ENCODE data around the gene TRMT2A. TPM values are rescaled to one million over a fixed set of nuclear protein-coding genes. Genes with fewer than 3 reads are reported as not detected.
"Not testable (repeated sequence)": the region's sequence is repeated elsewhere in the genome, so short reads cannot be mapped to it uniquely, and the experiment has no call there.

Gene TRMT2A
- total RNA-seq, result 31.8 TPM

- H3K4me1 ChIP-seq (ENCODE audit: control insufficient read depth in 3 of 3, insufficient read depth in 3 of 3, low read length in 3 of 3), result peaks cover 29 to 59% (median 42%) of the 10 kb centered on the region in 3 donors
- H3K36me3 ChIP-seq (ENCODE audit: control insufficient read depth in 3 of 3, insufficient read depth in 3 of 3, low read length in 3 of 3), result peaks cover 46 to 52% (median 50%) of the 10 kb centered on the region in 3 donors
- peak within 1 kb of the TSS; percentile 90 to 96 (median 94) for H3K9ac ChIP-seq (ENCODE audit: low read depth in 1 of 3, low read length in 3 of 3)
- H3K9me3 ChIP-seq (ENCODE audit: control insufficient read depth in 3 of 3, low read length in 3 of 3), result no peaks in the 10 kb centered on the region
- peak within 1 kb of the TSS; percentile 86 to 98 (median 89) for H3K4me3 ChIP-seq (ENCODE audit: low read length in 3 of 3)
- H3K27ac ChIP-seq (ENCODE audit: low read depth, low read length), result peak within 1 kb of the TSS; percentile 93
- no peaks in the 10 kb centered on the region for H3K27me3 ChIP-seq (ENCODE audit: control insufficient read depth in 3 of 3, insufficient read depth in 3 of 3, low read length in 3 of 3)
Measured at GRCh38 chr22:20116951-20117632, at the start of gene TRMT2A. TSS of gene TRMT2A (minus strand) at chr22:20117226. CDS start at chr22:20116906, 320 bp downstream.

- H3K9me3 ChIP-seq (ENCODE audit: control insufficient read depth in 3 of 3, low read length in 3 of 3), result no peaks in the 10 kb centered on the region
- no peak overlapping the region for H3K9ac ChIP-seq (ENCODE audit: low read depth in 1 of 3, low read length in 3 of 3)
- no peak overlapping the region for H3K4me3 ChIP-seq (ENCODE audit: low read length in 3 of 3)
- no peak overlapping the region for H3K27ac ChIP-seq (ENCODE audit: low read depth, low read length)
- no peaks in the 10 kb centered on the region for H3K4me1 ChIP-seq (ENCODE audit: control insufficient read depth in 3 of 3, insufficient read depth in 3 of 3, low read length in 3 of 3)
- peaks cover 0 to 11% (median 0%) of the 10 kb centered on the region in 3 donors for H3K27me3 ChIP-seq (ENCODE audit: control insufficient read depth in 3 of 3, insufficient read depth in 3 of 3, low read length in 3 of 3)
- H3K36me3 ChIP-seq (ENCODE audit: control insufficient read depth in 3 of 3, insufficient read depth in 3 of 3, low read length in 3 of 3), result no peaks in the 10 kb centered on the region
Measured at GRCh38 chr22:20166703-20167102, 49.7 kb upstream of the TRMT2A start.

- Histone ChIP-seq H3K27ac (ENCODE audit: low read depth, low read length) (no peak overlapping the region), H3K36me3 (ENCODE audit: control insufficient read depth in 3 of 3, insufficient read depth in 3 of 3, low read length in 3 of 3) (no peaks in the 10 kb centered on the region), H3K4me3 (ENCODE audit: low read length in 3 of 3) (no peak overlapping the region), H3K4me1 (ENCODE audit: control insufficient read depth in 3 of 3, insufficient read depth in 3 of 3, low read length in 3 of 3) (no peaks in the 10 kb centered on the region), H3K9ac (ENCODE audit: low read depth in 1 of 3, low read length in 3 of 3) (no peak overlapping the region), H3K9me3 (ENCODE audit: control insufficient read depth in 3 of 3, low read length in 3 of 3) (no peaks in the 10 kb centered on the region), H3K27me3 (ENCODE audit: control insufficient read depth in 3 of 3, insufficient read depth in 3 of 3, low read length in 3 of 3) (peaks cover 0 to 16% (median 0%) of the 10 kb centered on the region in 3 donors)
Measured at GRCh38 chr22:20165913-20166312, 48.9 kb upstream of the TRMT2A start.

GRCh38 chr22:20165421-20165820 lies 48.4 kb upstream of the TRMT2A start:
- Histone ChIP-seq H3K4me3 (ENCODE audit: low read length in 3 of 3) (no peak overlapping the region), H3K9ac (ENCODE audit: low read depth in 1 of 3, low read length in 3 of 3) (no peak overlapping the region), H3K36me3 (ENCODE audit: control insufficient read depth in 3 of 3, insufficient read depth in 3 of 3, low read length in 3 of 3) (no peaks in the 10 kb centered on the region), H3K27ac (ENCODE audit: low read depth, low read length) (no peak overlapping the region), H3K4me1 (ENCODE audit: control insufficient read depth in 3 of 3, insufficient read depth in 3 of 3, low read length in 3 of 3) (no peaks in the 10 kb centered on the region), H3K27me3 (ENCODE audit: control insufficient read depth in 3 of 3, insufficient read depth in 3 of 3, low read length in 3 of 3) (peaks cover 0 to 17% (median 0%) of the 10 kb centered on the region in 3 donors), H3K9me3 (ENCODE audit: control insufficient read depth in 3 of 3, low read length in 3 of 3) (no peaks in the 10 kb centered on the region)

- no peak overlapping the region for H3K9ac ChIP-seq (ENCODE audit: low read depth in 1 of 3, low read length in 3 of 3)
Measured at GRCh38 chr22:20164863-20165262, 47.8 kb upstream of the TRMT2A start.

GRCh38 chr22:20160041-20160440 lies 43.0 kb upstream of the TRMT2A start:
- Histone ChIP-seq H3K27me3 (ENCODE audit: control insufficient read depth in 3 of 3, insufficient read depth in 3 of 3, low read length in 3 of 3) (peaks cover 4 to 12% (median 5%) of the 10 kb centered on the region in 3 donors), H3K4me3 (ENCODE audit: low read length in 3 of 3) (no peak overlapping the region), H3K4me1 (ENCODE audit: control insufficient read depth in 3 of 3, insufficient read depth in 3 of 3, low read length in 3 of 3) (peaks cover 2 to 3% (median 3%) of the 10 kb centered on the region in 3 donors), H3K9ac (ENCODE audit: low read depth in 1 of 3, low read length in 3 of 3) (no peak overlapping the region), H3K36me3 (ENCODE audit: control insufficient read depth in 3 of 3, insufficient read depth in 3 of 3, low read length in 3 of 3) (no peaks in the 10 kb centered on the region), H3K9me3 (ENCODE audit: control insufficient read depth in 3 of 3, low read length in 3 of 3) (no peaks in the 10 kb centered on the region), H3K27ac (ENCODE audit: low read depth, low read length) (no peak overlapping the region)

More at GRCh38 chr22:20164863-20165262, 47.8 kb upstream of the TRMT2A start:
- no peaks in the 10 kb centered on the region for H3K4me1 ChIP-seq (ENCODE audit: control insufficient read depth in 3 of 3, insufficient read depth in 3 of 3, low read length in 3 of 3)
- H3K9me3 ChIP-seq (ENCODE audit: control insufficient read depth in 3 of 3, low read length in 3 of 3), result no peaks in the 10 kb centered on the region
- no peak overlapping the region for H3K4me3 ChIP-seq (ENCODE audit: low read length in 3 of 3)
- peaks cover 0 to 17% (median 0%) of the 10 kb centered on the region in 3 donors for H3K27me3 ChIP-seq (ENCODE audit: control insufficient read depth in 3 of 3, insufficient read depth in 3 of 3, low read length in 3 of 3)
- H3K36me3 ChIP-seq (ENCODE audit: control insufficient read depth in 3 of 3, insufficient read depth in 3 of 3, low read length in 3 of 3), result no peaks in the 10 kb centered on the region
- no peak overlapping the region for H3K27ac ChIP-seq (ENCODE audit: low read depth, low read length)

- H3K36me3 ChIP-seq (ENCODE audit: control insufficient read depth in 3 of 3, insufficient read depth in 3 of 3, low read length in 3 of 3); H3K4me3 ChIP-seq (ENCODE audit: low read length in 3 of 3); H3K9ac ChIP-seq (ENCODE audit: low read depth in 1 of 3, low read length in 3 of 3); H3K4me1 ChIP-seq (ENCODE audit: control insufficient read depth in 3 of 3, insufficient read depth in 3 of 3, low read length in 3 of 3); H3K27ac ChIP-seq (ENCODE audit: low read depth, low read length); H3K9me3 ChIP-seq (ENCODE audit: control insufficient read depth in 3 of 3, low read length in 3 of 3): not testable (repeated sequence)
- H3K27me3 ChIP-seq (ENCODE audit: control insufficient read depth in 3 of 3, insufficient read depth in 3 of 3, low read length in 3 of 3), result peaks cover 4 to 12% (median 5%) of the 10 kb centered on the region in 3 donors
Measured at GRCh38 chr22:20159531-20159930, 42.5 kb upstream of the TRMT2A start.

- Histone ChIP-seq H3K4me3 (ENCODE audit: low read length in 3 of 3) (no peak overlapping the region), H3K27ac (ENCODE audit: low read depth, low read length) (no peak overlapping the region), H3K9ac (ENCODE audit: low read depth in 1 of 3, low read length in 3 of 3) (no peak overlapping the region), H3K27me3 (ENCODE audit: control insufficient read depth in 3 of 3, insufficient read depth in 3 of 3, low read length in 3 of 3) (peaks cover 5 to 16% (median 5%) of the 10 kb centered on the region in 3 donors), H3K9me3 (ENCODE audit: control insufficient read depth in 3 of 3, low read length in 3 of 3) (no peaks in the 10 kb centered on the region), H3K4me1 (ENCODE audit: control insufficient read depth in 3 of 3, insufficient read depth in 3 of 3, low read length in 3 of 3) (peaks cover 2 to 3% (median 3%) of the 10 kb centered on the region in 3 donors), H3K36me3 (ENCODE audit: control insufficient read depth in 3 of 3, insufficient read depth in 3 of 3, low read length in 3 of 3) (no peaks in the 10 kb centered on the region)
Measured at GRCh38 chr22:20159076-20159475, 42.0 kb upstream of the TRMT2A start.

- Histone ChIP-seq H3K9ac (ENCODE audit: low read depth in 1 of 3, low read length in 3 of 3) (no peak overlapping the region), H3K36me3 (ENCODE audit: control insufficient read depth in 3 of 3, insufficient read depth in 3 of 3, low read length in 3 of 3) (no peaks in the 10 kb centered on the region), H3K4me1 (ENCODE audit: control insufficient read depth in 3 of 3, insufficient read depth in 3 of 3, low read length in 3 of 3) (peaks cover 2 to 3% (median 3%) of the 10 kb centered on the region in 3 donors), H3K27me3 (ENCODE audit: control insufficient read depth in 3 of 3, insufficient read depth in 3 of 3, low read length in 3 of 3) (peaks cover 5 to 20% (median 8%) of the 10 kb centered on the region in 3 donors), H3K4me3 (ENCODE audit: low read length in 3 of 3) (no peak overlapping the region), H3K9me3 (ENCODE audit: control insufficient read depth in 3 of 3, low read length in 3 of 3) (no peaks in the 10 kb centered on the region), H3K27ac (ENCODE audit: low read depth, low read length) (no peak overlapping the region)
Measured at GRCh38 chr22:20158391-20159036, 41.5 kb upstream of the TRMT2A start.

Measured in skeletal muscle tissue (tissue), 4 donors.